T-helper 9 cell (primary cell): Measurements from ENCODE around the gene MAL.
"Not testable (repeated sequence)": the region's sequence is repeated elsewhere in the genome, so short reads cannot be mapped to it uniquely, and the experiment has no call there.

ENCODE experiments used
- DNase-seq: peaks from one replicate; pipeline ENCODE4 v3.0.0-alpha.2; 2020

The MAL gene

DNA sequence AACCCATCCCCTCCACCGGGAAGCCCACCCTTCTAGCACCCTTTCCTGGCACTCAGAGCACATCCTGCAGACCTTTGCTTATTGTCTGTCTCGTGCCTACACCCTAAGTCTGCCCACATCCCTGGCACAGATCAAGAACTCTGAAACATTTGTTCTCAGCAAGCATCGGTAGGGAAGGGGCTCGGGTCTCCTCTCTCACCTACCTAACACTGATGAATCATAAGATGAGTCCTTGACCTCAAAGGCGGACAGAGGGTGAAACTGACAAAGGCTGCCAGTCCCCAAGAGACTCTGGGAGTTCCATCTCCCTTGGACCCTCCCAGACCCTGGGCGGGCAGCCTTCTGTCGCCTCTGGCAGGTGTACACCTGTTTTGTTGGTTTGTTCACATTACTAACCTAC is 9.3 kb downstream of the MAL start:
- no peak for DNase-seq

- DNase-seq = no peak
Observed at GRCh38 chr2:95036596-95037383, 11.3 kb downstream of the MAL start.

- no peak for DNase-seq
Observed at GRCh38 chr2:95037384-95037839, 11.9 kb downstream of the MAL start.

DNA sequence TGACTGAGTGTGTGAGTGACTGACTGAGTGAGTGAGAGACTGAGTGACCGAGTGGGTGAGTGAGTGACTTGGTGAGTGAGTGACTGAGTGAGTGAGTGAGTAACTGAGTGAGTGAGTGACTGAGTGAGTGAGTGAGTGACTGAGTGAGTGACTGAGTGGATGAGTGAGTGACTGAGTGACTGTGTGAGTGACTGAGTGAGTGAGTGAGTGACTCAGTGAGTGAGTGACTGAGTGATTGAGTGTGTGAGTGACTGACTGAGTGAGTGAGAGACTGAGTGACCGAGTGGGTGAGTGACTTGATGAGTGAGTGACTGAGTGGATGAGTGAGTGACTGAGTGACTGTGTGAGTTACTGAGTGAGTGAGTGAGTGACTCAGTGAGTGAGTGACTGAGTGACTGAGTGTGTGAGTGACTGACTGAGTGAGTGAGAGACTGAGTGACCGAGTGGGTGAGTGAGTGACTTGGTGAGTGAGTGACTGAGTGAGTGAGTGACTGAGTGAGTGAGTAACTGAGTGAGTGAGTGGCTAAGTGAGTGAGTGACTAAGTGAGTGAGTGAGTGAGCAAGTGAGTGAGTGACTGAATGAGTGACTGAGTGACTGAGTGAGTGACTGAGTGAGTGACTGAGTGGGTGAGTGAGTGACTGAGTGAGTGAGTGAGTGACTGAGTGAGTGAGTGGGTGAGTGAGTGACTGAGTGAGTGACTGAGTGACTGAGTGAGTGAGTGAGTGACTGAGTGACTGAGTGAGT is 12.5 kb downstream of the MAL start:
- not testable (repeated sequence) for DNase-seq

GRCh38 chr2:95038635-95039298 is 13.3 kb downstream of the MAL start:
- no peak for DNase-seq

- DNase-seq = no peak
Observed at GRCh38 chr2:95039363-95039762, 13.9 kb downstream of the MAL start.

- no peak for DNase-seq
Observed at GRCh38 chr2:95039978-95040377, 14.5 kb downstream of the MAL start.

GRCh38 chr2:95040426-95040825 is 14.9 kb downstream of the MAL start:
- DNase-seq = no peak

DNA sequence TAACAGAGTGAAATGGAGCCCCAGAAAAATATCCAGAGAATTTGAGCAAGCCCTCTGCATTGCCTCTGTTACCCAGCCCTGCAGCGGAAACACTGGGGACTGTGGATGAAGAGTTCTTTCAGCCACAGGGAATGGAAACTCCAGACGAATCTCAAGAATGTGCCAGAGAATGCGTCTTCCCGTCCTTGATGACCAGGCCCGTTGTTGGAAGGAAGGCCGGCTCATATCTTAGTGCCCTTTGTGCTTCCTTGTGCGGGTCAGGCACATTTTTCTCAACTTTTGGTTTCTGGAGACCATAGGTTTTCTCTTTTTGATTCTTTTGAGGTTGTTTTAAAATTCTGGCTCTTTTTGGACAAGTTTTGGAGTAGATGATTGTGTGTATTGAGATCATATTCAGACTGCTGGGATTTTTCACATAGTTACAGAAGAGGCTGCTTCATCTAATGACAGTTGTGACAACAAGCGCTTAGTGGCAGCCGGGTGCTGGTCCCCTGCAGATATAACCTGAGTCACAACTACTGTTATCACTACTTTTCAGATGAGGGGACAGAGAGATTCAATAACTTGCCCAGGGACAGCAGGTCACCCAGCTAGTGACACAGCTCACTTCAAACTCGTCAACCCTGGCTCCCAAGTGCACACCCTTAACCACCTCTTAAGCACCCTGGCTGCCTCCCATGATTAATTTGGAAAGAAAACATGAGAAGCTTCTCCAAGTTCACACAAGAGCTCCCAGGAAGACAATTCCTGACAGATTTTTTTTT is 15.7 kb downstream of the MAL start:
- DNase-seq = no peak

DNA sequence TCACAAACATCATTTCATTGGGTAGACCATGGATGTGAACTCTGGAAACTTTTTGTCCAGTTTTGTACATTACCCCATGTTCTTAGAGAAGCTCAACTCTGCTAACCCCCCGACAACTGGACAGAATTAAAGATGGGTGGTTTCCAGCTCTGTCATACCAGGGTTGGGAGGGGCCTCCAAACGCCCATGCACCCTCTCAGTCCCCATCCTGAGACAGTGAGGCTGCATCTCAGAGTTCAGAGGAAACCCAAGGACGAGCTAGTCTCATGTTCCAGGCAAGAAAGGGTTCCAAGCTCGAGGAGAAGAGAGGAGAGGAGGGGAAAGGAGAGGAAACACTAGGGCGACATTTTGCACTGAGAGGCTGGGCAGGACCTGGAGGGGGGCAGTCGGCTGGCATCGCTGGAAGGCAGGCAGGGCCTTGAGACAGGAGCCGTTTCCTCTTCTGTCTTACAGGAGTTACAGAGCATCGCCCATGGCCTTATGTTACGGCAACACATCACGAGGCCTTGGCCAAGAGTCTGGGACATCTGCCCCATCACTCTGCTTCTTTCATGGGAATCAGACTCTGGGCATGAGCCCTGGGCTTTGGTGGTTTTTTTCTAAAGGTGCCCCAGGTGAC is 16.4 kb downstream of the MAL start:
- no peak for DNase-seq

- DNase-seq = no peak
Observed at GRCh38 chr2:95042472-95043271, 17.2 kb downstream of the MAL start.

DNA sequence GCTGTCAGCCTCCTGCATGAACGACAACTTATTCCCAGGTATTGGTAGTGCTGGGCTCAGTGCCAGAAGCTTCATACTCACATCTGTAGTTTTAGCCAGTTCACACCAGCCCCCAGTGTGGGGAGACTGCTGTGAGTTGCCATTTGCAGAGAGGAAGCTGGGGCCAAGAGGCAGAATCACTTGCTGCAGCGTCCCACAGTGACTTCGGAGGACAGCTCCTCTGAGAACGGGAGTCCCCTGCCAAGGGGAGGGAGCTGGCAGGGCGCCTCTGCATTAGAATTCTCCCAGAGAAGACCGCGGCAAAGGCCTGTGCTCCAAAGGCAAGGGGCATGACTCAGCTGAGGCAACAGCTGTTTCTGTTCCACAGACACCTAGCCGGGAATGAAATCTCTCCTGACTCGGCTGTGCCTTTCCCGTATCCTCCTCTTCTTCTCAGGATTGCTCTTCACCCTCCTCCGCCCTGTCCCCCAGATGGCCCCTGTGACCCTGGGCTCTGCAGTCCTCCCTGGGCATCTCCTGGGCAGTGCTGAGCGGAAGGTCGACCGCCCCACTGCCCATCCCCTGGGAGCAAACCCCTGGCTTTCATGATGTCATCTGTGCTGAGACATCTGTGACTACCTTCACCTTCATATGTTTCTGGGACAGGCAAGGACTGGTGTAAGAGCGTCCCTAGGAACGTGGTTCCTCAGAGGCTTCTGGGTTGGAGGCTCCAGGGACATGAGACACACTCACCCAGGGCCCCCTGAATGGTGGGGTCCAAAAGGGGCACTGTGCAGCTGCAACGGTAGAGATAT is 18.0 kb downstream of the MAL start:
- DNase-seq = no peak

GRCh38 chr2:95044601-95045000 is 19.1 kb downstream of the MAL start:
- no peak for DNase-seq

GRCh38 chr2:95046371-95047112 is 21.0 kb downstream of the MAL start:
- no peak for DNase-seq

DNA sequence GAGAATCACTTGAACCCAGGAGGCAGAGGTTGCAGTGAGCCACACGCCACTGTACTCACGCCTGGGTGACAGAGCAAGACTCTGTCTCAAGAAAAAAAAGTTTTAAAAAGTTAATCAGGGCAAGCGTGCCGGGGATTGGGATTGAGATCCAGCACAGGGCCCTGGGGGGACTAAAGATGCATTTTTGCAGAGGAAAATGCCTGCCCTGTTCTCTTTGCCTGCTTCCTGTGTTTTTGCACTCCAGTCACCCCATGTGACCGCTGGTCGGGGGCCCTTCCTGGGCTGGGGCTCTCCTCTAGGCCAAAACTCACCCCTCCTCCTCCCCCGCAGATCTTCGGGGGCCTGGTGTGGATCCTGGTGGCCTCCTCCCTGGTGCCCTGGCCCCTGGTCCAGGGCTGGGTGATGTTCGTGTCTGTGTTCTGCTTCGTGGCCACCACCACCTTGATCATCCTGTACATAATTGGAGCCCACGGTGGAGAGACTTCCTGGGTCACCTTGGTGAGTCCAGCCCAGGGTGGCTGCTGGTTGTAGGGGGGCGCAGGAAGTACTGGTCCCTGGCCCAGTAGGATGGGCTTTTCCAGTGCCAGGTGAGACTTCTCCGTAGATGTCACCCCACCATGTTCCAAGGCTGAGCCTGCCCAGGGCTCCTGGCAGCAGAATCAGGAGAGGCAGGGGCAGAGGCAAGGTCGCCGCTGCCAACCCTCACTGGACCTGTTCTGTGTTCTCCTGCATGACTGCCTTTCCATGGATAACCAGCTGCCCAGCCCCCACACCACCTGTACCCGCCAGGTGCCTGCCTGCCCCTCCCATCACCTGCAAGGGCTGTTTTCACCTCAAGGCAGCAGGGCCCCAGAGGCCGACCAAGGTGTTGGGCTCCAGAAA is 22.4 kb downstream of the MAL start:
- no peak for DNase-seq

DNA sequence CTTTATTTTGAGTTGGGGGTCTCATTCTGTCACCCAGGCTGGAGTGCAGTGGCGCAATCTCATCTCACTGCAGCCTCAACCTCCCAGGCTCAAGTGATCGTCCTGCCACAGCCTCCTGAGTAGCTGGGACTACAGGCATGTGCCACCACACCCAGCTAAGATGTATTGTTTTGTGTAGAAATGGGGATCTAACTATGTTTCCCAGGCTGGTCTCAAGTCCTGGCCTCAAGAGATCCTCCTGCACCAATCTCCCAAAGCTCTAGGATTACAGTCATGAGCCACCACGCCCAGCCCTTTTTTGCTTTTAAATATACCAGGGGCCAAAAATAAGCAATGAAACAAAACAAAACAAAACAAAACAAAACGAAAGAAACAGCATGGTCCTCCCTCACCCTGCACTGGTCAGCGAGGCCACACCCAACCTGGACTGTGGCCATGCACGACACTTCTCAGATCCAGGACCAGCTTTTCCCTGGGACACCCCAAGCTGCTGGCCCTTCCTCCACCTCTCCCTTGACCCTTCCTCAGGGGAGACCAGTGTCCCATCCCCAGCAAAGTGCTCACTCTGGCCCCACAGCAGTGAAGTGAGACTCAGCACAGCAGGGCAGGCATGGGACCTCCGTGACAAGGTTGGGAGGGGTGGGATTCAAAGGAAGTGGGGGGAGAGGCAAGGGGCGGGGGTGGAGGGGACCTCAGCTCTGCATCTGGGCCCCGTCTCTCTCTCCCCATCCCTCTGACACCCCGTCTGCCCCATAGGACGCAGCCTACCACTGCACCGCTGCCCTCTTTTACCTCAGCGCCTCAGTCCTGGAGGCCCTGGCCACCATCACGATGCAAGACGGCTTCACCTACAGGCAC is 23.5 kb downstream of the MAL start:
- no peak for DNase-seq

DNA sequence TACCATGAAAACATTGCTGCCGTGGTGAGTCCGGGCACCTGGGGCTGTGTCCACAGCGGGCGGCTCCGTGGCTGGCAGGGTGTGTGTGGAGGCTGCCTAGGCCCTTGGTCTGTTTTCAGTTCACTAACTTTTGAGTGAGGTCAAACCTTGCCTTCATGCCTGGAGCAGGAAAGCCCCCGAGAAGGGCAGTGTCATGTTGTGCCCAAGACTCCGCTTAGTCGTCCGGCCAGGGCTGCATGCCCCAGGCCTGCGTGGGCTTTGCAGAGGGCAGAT is 24.1 kb downstream of the MAL start:
- no peak for DNase-seq

GRCh38 chr2:95049961-95050360 is 24.5 kb downstream of the MAL start:
- DNase-seq = no peak
